A549 (cell line): Measurements from ENCODE around the gene CASK. TPM values are rescaled to one million over a fixed set of nuclear protein-coding genes. Genes with fewer than 3 reads are reported as not detected.
"Not testable (repeated sequence)": the region's sequence is repeated elsewhere in the genome, so short reads cannot be mapped to it uniquely, and the experiment has no call there.

Source experiments
- ATAC-seq, 2 experiments: fragments of 200-7000 bp in 1 of 2; fragments of >200 bp in 1 of 2; cut with Nextera tagmentation in 1 of 2; cut with Tn5 transposase in 1 of 2; 3 replicates each; pipeline versions ENCODE4 v1.8.0 to v1.9.1; 2018 to 2020; ENCODE audit warnings: mild to moderate bottlenecking in 1 of 2, moderate library complexity in 1 of 2
- CTCF ChIA-PET: fragments of 300-600 bp; sonication (Branson Sonifier 250); formaldehyde crosslinking; extraction: SDS; loops from one replicate; lab custom pipeline; 2021; ENCODE audit warnings: antibody characterized with exemption, inconsistent platforms; lab: Yijun Ruan, JAX
- POLR2A ChIA-PET: fragments of 350-600 bp; formaldehyde crosslinking; extraction: SDS; loops from one replicate; lab custom pipeline; 2021; ENCODE audit warnings: antibody characterized with exemption, inconsistent platforms; lab: Yijun Ruan, JAX
- DNase-seq, 2 experiments: peaks; one replicate each; pipeline versions ENCODE4 v3.0.0 to v3.0.0-alpha.2; 2011 to 2016; ENCODE audit warnings: low read depth in 1 of 2, low spot score in 1 of 2
- FAIRE-seq: peaks from 2 replicates; lab custom pipeline; 2011; peaks lifted over from hg19 to GRCh38; lab: Jason Lieb, UNC
- H3K27ac ChIP-seq, 2 experiments: fragments of >200 bp; sonication (Bioruptor Twin); formaldehyde crosslinking; 3 replicates each; pipeline ENCODE4 v1.5.1; 2016 to 2017
- H3K4me1 ChIP-seq: fragments of >200 bp; sonication (Bioruptor Twin); formaldehyde crosslinking; 3 replicates; pipeline ENCODE4 v1.6.1; 2016
- H3K4me2 ChIP-seq: fragments of >200 bp; sonication (Bioruptor Twin); formaldehyde crosslinking; 3 replicates; pipeline ENCODE4 v1.6.1; 2016
- H3K4me3 ChIP-seq: fragments of >200 bp; sonication (Bioruptor Twin); formaldehyde crosslinking; 3 replicates; pipeline ENCODE4 v1.5.1; 2016
- H3K9me3 ChIP-seq: fragments of >200 bp; sonication (Bioruptor Twin); formaldehyde crosslinking; 3 replicates; pipeline ENCODE4 v1.6.1; 2016
- BHLHE40 ChIP-seq: IDR thresholded peaks from 2 replicates; pipeline ENCODE4 v1.6.1; 2012; ENCODE audit warnings: low read depth, low read length, inconsistent platforms
- CHD4 ChIP-seq: fragments of 200-600 bp; sonication (generic); IDR thresholded peaks from 2 replicates; pipeline ENCODE4 v1.6.1; 2016; ENCODE audit warnings: antibody characterized with exemption, mild to moderate bottlenecking, borderline replicate concordance
- EHF ChIP-seq: fragments of 250-450 bp; sonication (Bioruptor Pico); IDR thresholded peaks from 2 replicates; pipeline ENCODE4 v1.5.0; 2020; ENCODE audit warnings: mild to moderate bottlenecking
- FOSB ChIP-seq: fragments of 250-450 bp; sonication (Bioruptor Pico); IDR thresholded peaks from 2 replicates; pipeline ENCODE4 v1.5.0; 2020; ENCODE audit warnings: mild to moderate bottlenecking, moderate library complexity
- HOXA7 ChIP-seq: fragments of 250-450 bp; sonication (Bioruptor Pico); IDR thresholded peaks from 2 replicates; pipeline ENCODE4 v1.5.0; 2020; ENCODE audit warnings: mild to moderate bottlenecking, moderate library complexity
- JUN ChIP-seq, 2 experiments: fragments of >200 bp; sonication (Bioruptor Twin); formaldehyde crosslinking; IDR thresholded peaks; 2 replicates in 1 of 2; 3 replicates in 1 of 2; pipeline ENCODE4 v1.6.1; 2016 to 2017
- KDM1A ChIP-seq: fragments of 200-600 bp; sonication (generic); IDR thresholded peaks from 2 replicates; pipeline ENCODE4 v1.6.1; 2016; ENCODE audit warnings: low read depth, mild to moderate bottlenecking
- MAFK ChIP-seq: fragments of 450-650 bp; IDR thresholded peaks from 2 replicates; pipeline ENCODE4 v1.6.1; 2014; ENCODE audit not compliant: partially characterized antibody
- NR3C1 ChIP-seq: fragments of >200 bp; sonication (Bioruptor Twin); formaldehyde crosslinking; IDR thresholded peaks from 3 replicates; pipeline ENCODE4 v1.6.1; 2017
- SREBF2 ChIP-seq: fragments of 450-650 bp; IDR thresholded peaks from 2 replicates; pipeline ENCODE4 v1.6.1; 2014; ENCODE audit warnings: mild to moderate bottlenecking, moderate library complexity
- ZC3H11A ChIP-seq: fragments of 450-650 bp; IDR thresholded peaks from 2 replicates; pipeline ENCODE4 v1.6.1; 2014; ENCODE audit warnings: antibody characterized with exemption, mild to moderate bottlenecking
- ZSCAN20 ChIP-seq: fragments of 250-450 bp; sonication (Bioruptor Pico); IDR thresholded peaks from 2 replicates; pipeline ENCODE4 v1.8.0; 2022; ENCODE audit warnings: mild to moderate bottlenecking, moderate library complexity
- WGBS: methylation state at CpG from one replicate; pipeline ENCODE4 v1.1.6; 2017; ENCODE audit errors: missing lambda C conversion rate; 5-methylcytosine and 5-hydroxymethylcytosine counted together
- polyA plus RNA-seq, 4 experiments: library from polyadenylated mRNA; depleted of rRNA in 3 of 4; stranded (reverse); fragments of >200 nt; fragmentation: RNase III in 1 of 4; extraction: RNeasy Plus Mini Kit Qiagen cat#74134 plus additional on column Dnase treatment in 1 of 4; gene quantifications; 2 replicates in 3 of 4; 3 replicates in 1 of 4; pipeline ENCODE4 v1.2.3, GENCODE V29; 2011 to 2017
- TF ChIP-seq, protein P1 (sequence below): IDR thresholded peaks from 2 replicates; pipeline ENCODE4 v1.6.1; 2012; ENCODE audit warnings: low read depth, borderline replicate concordance
- TF ChIP-seq, protein P2 (sequence below): fragments of >200 bp; sonication (Bioruptor Twin); formaldehyde crosslinking; IDR thresholded peaks from 3 replicates; pipeline ENCODE4 v1.6.1; 2016
- TF ChIP-seq, protein P3 (sequence below): fragments of 450-650 bp; IDR thresholded peaks from 2 replicates; pipeline ENCODE4 v1.6.1; 2014; ENCODE audit warnings: antibody characterized with exemption

The CASK gene
- polyA plus RNA-seq, 2 of the 4 experiments (the other 2 are of a cell fraction) = 23.3 to 57.6 TPM

DNA sequence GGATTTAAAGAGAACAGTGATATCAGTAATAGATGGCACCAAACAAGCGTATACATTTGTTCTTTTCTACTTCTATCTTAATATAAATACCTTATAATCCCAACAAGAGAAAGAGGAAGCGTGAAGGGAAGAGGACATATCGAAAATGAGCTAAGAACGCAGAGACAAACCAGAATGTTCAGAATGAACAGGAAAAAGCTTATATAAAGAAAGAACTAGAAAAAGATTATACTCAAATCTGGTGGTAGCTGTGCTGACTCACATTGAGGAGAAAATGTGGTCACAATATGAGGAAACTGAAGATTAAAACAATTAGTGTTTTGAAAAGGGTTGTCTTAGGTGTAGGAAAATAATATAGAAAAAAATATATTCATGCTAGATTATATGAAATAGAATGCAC, 236.6 kb downstream of the CASK start:
- ATAC-seq (no peak), DNase-seq (no peak), FAIRE-seq (peak; percentile 87)
- Histone ChIP-seq H3K9me3 (no peaks in the 10 kb centered on the region), H3K4me2 (no peak overlapping the region), H3K4me1 (no peaks in the 10 kb centered on the region), H3K4me3 (no peak overlapping the region), H3K27ac (no peak overlapping the region)
- CTCF ChIA-PET = interaction anchor here (0.6 kb wide), 1 partner anchor 238 kb away, joined by 3 read pairs; no protein-coding TSS in a partner anchor
- POLR2A ChIA-PET = no interaction called here
- WGBS = 83% methylated on average over 4 of the region's 4 CpGs
- TF ChIP-seq, protein P1, sequence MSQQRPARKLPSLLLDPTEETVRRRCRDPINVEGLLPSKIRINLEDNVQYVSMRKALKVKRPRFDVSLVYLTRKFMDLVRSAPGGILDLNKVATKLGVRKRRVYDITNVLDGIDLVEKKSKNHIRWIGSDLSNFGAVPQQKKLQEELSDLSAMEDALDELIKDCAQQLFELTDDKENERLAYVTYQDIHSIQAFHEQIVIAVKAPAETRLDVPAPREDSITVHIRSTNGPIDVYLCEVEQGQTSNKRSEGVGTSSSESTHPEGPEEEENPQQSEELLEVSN = no peak
- TF ChIP-seq ZC3H11A (no peak), BHLHE40 (no peak), ZSCAN20 (no peak), KDM1A (no peak)

DNA sequence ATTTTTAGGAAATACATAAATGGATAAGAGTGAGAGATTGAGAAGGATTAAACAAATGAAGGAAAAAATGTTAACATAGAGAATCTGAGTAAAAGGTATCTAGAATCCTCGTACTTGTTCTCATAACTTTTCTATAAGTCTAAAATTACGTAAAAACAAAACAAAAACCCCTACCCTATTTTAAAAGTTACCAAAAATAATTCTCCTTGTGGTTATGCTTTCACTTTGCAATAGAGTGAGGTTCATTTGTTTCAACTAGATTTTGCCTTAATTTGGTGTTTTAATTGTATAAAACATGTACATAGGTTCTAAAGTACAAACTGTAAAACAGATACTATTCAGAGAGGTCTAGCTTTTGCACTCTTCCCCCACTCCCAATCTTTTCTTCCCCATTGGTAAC, 238.4 kb downstream of the CASK start:
- ATAC-seq (no peak), DNase-seq (no peak), FAIRE-seq (no peak)
- Histone ChIP-seq H3K4me1 (no peaks in the 10 kb centered on the region), H3K27ac (no peak overlapping the region), H3K4me3 (no peak overlapping the region), H3K9me3 (no peaks in the 10 kb centered on the region), H3K4me2 (no peak overlapping the region)
- POLR2A ChIA-PET = no interaction called here
- whole genome bisulfite sequencing = 97% methylated on average over 2 of the region's 2 CpGs
- no peak for TF ChIP-seq NR3C1
- no peak for TF ChIP-seq ZC3H11A
- TF ChIP-seq, protein P2, sequence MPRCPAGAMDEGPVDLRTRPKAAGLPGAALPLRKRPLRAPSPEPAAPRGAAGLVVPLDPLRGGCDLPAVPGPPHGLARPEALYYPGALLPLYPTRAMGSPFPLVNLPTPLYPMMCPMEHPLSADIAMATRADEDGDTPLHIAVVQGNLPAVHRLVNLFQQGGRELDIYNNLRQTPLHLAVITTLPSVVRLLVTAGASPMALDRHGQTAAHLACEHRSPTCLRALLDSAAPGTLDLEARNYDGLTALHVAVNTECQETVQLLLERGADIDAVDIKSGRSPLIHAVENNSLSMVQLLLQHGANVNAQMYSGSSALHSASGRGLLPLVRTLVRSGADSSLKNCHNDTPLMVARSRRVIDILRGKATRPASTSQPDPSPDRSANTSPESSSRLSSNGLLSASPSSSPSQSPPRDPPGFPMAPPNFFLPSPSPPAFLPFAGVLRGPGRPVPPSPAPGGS = no peak
- CTCF ChIA-PET = no interaction called here

DNA sequence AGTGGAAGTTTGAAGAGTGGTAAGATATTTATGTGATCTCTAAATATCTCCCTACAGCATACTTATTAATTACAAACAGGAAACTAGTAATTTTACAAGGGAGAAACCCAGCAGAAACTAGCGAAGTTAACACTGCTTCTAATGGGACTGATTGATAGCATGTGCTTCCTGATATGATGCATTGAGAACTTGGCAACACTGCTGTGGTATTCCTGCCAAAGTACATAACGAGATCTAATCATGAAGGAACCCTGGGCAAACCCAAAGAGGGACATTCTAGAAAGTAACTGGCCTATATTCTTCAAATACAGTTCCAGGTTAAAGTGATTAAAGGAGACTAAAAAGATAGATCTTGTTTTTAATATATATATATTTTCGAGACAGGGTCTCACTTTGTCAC, 239.2 kb downstream of the CASK start:
- FAIRE-seq = no peak
- H3K27ac ChIP-seq = no peak overlapping the region
- ATAC-seq = no peak
- no peak overlapping the region for H3K4me3 ChIP-seq
- POLR2A ChIA-PET = no interaction called here
- H3K9me3 ChIP-seq = no peaks in the 10 kb centered on the region
- H3K4me1 ChIP-seq = no peaks in the 10 kb centered on the region
- 92% methylated on average over 3 of the region's 3 CpGs for WGBS
- CTCF ChIA-PET = no interaction called here
- H3K4me2 ChIP-seq = no peak overlapping the region
- TF ChIP-seq SREBF2 (no peak), MAFK (no peak), FOSB (CRISPR knock-in tag) (no peak), CHD4 (no peak), HOXA7 (CRISPR knock-in tag) (no peak), BHLHE40 (no peak), JUN (IDR thresholded peaks at IDR 0.05) (no peak)
- TF ChIP-seq, protein P3, sequence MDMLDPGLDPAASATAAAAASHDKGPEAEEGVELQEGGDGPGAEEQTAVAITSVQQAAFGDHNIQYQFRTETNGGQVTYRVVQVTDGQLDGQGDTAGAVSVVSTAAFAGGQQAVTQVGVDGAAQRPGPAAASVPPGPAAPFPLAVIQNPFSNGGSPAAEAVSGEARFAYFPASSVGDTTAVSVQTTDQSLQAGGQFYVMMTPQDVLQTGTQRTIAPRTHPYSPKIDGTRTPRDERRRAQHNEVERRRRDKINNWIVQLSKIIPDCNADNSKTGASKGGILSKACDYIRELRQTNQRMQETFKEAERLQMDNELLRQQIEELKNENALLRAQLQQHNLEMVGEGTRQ = no peak
- no peak for DNase-seq

DNA sequence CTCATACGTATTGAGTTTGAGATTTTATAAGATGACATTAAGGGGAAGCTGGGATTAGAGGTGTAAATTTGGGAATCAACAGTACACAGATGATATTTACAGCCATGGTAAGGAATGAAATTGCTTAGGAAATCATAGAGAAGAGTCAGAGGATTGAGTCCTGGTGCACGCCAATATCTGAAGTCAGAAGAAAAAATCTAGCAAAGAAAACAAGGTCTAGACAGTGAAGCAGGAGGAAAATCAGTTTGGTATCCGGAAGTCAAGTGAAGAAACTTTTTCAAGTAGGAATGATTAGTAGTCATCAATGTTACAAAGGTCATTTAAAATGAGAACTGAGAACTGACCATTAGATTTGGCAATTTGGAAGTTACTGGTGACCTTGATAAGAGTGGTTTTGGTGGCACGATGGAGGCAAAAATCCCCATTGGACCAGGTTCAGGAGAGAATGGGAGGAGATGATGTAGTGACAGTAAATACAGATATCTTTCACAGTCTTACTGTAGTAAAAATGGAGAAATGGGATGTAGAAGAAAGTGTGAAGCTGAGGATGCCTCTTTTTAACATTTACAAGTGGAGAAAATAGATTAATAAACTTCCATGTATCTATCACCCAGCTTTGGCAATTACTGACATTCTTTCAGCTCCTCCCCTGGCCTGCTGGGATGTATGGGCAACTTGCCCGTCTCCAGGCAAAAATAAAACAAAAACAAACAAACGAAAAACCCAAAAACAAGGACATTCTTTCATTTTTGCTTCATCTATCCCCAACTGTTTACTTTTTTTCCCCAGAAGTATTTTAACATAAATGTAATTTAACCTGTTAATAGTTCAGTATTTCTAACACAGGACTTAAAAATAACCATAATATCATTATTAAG, 245.9 kb downstream of the CASK start:
- no peak for TF ChIP-seq EHF (CRISPR knock-in tag)
- TF ChIP-seq, all 56 proteins: peak for 0
- Histone ChIP-seq H3K9me3 (no peaks in the 10 kb centered on the region), H3K4me3 (no peak overlapping the region), H3K27ac (no peak overlapping the region), H3K4me1 (no peaks in the 10 kb centered on the region), H3K4me2 (no peak overlapping the region)
- no peak for DNase-seq
- no peak for FAIRE-seq
- ATAC-seq = no peak
- CTCF ChIA-PET = interaction anchor here (0.7 to 0.9 kb wide), 2 partner anchors 36 to 423 kb away, joined by 3 read pairs; no protein-coding TSS in a partner anchor
- WGBS = 91% methylated on average over 6 of the region's 6 CpGs
- POLR2A ChIA-PET = no interaction called here

DNA sequence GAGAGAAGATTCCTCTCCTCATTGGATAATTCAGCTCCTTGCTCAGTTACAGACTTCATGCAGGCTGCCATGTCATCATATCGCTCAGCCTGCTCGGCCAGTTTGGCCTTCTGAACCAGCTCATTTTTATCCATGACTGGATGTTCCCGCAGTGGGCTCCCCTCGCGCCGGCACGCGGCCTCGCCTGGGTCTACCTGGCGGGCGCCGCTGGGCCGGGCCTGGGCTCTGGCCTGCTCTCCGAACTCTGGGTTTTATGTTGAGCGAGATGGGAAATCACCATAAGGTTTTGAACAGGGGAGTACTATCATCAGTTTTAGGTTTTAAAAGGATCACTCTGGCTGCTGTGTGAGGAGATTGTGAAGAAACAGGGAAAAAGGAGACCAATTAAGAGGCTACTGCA, 247.0 kb downstream of the CASK start:
- DNase-seq, POLR2A ChIA-PET, CTCF ChIA-PET, H3K27ac ChIP-seq, H3K4me1 ChIP-seq, FAIRE-seq, H3K9me3 ChIP-seq, ATAC-seq, H3K4me2 ChIP-seq, H3K4me3 ChIP-seq: not testable (repeated sequence)
- WGBS = 97% methylated on average over 7 of the region's 15 CpGs
